GM18867 (cell line): Measurements from ENCODE around the gene SCCPDH.

Experiments
- ATAC-seq: cut with Tn5 transposase; IDR thresholded peaks from one replicate; pipeline ENCODE4 v1.9.1; 2021; ENCODE audit warnings: mild to moderate bottlenecking, moderate library complexity; ENCODE audit not compliant: unreplicated experiment

SCCPDH gene

DNA sequence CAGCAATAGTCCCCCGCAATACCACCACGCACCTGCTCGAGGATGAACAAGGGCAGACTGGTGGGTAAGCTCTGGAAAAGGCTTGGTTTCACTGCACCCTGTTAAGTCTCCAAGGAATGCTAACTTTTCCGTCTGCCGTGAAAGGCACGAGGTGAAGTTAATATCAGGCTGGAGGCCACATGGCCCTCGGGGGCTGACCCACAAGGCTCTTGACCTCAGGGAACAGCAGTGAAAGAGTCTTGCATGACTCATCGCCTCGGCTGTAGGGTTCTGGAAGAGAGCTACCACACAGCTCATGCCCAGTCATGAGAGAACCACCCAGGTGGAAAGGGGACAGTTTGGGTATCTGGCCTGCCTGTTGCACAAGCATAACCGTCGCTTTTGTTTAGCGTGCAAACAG lies 24.7 kb downstream of the SCCPDH start:
- no peak for ATAC-seq

DNA sequence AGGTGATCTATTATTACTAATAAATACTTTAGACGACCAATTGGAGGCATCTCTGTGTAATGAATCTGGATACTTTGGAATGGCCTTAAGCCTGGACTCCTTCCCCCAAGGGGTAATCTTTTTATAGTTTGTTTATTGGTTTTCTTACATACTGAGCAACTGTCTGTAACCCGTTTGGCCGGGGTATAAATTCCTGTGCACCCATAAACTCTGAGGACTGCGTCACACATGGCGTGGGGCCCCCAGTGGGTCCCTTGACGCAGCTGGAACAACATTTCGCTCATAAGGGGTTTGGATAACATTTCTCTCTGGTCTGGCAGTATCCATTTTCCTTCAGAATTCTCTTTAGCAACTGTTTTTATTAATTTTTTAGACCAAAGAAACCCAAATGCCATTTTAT lies 26.5 kb downstream of the SCCPDH start:
- no peak for ATAC-seq

DNA sequence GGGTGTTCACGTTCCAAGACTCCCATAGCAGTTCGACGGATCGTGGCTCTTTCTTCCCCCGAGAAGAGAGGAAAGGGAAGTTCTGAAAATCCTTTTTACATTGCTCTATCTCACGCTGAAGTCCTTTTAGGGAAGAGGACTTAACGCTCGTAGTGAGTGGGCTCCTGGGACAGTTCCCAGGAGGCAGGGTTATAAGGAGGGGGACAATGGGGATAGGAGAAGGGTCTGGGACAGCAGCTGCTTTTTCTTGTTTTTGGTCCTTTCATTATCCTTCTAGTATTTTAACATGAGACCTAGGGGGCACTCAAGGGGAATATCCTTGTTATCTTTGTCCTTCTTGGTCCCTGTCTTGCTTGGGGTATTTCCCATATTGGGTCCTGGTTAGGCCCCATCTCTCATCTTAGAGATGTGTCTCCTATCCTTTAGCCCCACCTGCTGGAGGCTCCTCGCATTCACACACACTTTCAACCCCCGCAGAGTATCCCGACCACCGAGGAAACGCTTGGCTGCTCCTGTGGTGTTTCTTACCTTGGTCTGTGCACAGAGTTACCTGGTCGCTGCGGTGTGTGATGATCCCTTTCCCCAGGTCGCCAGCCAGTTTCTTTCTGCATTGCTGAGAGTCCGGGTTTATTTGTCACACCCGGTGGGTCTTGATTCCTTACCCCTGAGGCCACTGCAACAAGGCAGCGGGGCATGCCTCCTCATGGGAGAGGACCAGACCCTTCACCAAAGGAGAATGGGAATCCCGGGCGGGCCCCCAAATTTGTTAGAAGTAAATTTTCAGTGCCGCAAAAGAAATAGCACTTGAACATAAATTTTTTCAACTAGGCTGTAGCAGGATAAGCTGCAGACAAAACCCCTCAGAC lies 29.7 kb downstream of the SCCPDH start:
- ATAC-seq = peak; percentile 98

- ATAC-seq = no peak
Measured at GRCh38 chr1:246755419-246755818, 31.2 kb downstream of the SCCPDH start.

DNA sequence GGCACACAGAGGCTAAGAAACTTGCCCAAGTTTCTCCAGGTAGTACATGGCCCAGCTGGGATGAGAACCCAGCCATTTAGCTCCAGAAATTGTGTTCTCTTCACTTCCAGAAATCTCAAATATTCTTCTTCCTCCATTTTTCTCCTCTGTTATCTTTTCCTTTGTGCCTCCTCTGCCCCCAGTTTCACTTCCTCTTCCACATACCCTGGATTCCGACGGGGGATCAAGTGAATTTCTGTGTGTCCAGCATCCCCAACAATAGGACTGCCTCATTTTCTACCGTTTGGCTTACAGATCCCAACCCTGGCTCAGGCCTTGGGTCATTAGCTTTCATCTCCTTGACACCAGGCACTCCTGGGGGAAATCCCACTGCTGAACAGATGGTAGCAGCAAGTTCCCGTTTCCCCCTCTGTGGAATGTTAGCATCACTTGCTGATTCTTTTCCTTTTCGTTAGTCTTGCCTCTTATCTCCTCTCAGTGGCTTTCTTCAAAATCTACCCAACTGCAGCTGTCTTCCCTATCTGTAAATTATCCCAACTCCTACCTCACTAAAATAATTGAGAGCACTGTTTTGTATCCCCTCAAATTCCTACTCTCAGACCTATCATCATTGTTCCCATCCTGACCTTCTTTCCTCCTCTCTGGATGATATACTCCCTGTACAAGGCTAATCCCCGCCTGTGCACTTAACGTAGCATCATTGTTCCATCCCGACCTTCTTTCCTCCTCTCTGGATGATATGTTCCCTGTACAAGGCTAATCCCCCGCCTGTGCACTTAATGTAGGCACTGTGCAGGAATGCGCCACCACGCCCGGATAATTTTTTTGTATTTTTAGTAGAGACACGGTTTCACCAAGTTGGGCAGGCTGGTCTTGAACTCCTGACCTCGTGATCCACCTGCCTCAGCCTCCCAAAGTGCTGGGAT lies 36.5 kb downstream of the SCCPDH start:
- no peak for ATAC-seq

DNA sequence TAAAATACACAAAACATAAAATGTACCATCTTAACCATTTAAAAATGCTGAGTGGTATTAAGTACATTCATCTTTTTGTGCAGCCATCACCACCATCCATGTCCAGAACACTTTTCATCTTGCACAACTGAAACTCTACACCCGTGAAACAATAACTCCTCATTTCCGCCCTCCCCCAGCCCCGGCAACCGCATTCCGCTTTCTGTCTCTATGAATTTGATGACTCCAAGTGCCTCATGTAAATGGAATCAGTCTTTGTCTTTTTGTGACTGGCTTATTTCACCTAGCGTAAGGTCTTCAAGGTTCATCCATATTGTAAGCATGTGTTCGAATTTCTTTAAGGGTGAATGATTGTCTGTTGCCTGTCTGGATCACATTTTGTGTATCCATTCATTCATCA lies 37.2 kb downstream of the SCCPDH start:
- no peak for ATAC-seq

DNA sequence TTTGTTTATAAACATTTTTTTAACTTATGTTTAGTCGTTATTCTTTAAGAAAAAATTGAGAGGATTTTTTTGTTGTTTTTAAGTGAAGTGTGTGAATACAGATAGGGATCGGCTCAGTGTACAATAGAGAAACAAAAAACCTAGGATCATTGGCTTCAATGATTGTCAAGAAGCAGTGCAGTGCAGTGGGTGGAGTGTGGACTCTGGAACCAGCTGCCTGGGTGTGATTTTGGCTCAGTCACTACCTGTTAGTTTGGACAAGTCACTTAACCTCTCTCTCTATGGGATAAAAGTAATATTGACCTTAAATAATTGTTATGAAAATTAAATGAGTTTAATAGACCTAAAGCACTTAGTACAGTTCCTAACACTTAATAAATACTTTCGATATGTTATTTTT lies 41.3 kb downstream of the SCCPDH start:
- ATAC-seq = no peak

- no peak for ATAC-seq
Measured at GRCh38 chr1:246768403-246769020, 44.3 kb downstream of the SCCPDH start.

DNA sequence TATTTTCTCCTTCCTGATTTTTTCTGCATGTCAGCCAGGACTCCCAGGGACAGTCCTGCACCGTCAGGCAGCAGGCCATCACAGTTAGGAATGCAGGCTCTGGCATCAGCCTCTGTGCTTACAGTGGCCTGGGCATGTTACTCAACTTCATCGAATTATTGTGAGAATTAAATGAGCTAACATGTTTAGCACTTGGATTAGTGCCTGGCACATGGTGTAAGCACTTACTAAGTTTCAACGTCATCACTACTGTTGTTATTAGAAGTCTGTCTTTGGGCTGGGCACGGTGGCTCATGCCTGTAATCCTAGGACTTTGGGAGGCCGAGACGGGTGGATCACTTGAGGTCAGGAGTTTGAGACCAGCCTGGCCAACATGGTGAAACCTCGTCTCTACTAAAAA lies 45.1 kb downstream of the SCCPDH start:
- ATAC-seq = no peak

- ATAC-seq = no peak
Measured at GRCh38 chr1:246771366-246771765, 47.2 kb downstream of the SCCPDH start.

DNA sequence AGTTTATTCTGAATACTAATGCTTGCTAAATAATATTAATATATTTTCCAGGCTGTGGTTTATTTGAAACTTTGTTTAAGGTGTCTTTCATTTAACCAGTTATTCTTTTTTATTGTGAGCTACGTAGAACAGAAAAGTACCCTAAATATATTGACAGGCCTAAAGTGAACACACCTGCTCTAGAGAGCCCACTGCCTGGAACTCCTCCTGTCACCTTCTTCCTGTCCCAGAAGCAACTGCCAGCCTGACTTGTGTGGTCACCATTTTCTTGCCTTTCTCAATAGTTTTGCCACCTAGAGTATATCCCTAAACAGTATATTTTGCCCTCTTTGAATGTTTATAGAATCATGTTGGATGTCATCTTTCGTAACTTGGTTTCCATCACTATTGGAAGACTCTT lies 48.5 kb downstream of the SCCPDH start:
- peak; percentile 20 for ATAC-seq

DNA sequence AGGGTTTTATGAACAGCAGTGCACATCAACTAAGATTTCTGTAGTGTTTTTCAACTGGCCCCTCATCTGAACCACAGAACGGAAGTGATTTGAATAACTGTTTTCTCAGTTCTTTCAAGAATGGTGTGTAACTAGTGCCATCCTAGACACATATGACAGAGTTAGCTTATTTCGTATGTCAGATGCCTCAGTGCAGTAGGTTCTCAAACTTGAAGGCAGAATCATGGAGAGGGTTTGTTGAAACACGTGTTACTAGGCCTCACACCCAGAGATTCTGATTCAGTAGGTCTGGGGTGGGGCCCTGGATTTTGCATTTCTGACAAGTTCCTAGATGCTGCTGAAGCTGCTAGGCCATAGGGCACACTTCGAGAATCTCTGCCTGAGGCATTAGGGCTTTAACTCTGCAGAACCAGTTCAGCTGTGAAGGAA lies 49.0 kb downstream of the SCCPDH start:
- peak; percentile 100 for ATAC-seq

- ATAC-seq = no peak
Measured at GRCh38 chr1:246775531-246776385, 51.5 kb downstream of the SCCPDH start.

- no peak for ATAC-seq
Measured at GRCh38 chr1:246776923-246777322, 52.7 kb downstream of the SCCPDH start.

- ATAC-seq = no peak
Measured at GRCh38 chr1:246778663-246779062, 54.5 kb downstream of the SCCPDH start.

DNA sequence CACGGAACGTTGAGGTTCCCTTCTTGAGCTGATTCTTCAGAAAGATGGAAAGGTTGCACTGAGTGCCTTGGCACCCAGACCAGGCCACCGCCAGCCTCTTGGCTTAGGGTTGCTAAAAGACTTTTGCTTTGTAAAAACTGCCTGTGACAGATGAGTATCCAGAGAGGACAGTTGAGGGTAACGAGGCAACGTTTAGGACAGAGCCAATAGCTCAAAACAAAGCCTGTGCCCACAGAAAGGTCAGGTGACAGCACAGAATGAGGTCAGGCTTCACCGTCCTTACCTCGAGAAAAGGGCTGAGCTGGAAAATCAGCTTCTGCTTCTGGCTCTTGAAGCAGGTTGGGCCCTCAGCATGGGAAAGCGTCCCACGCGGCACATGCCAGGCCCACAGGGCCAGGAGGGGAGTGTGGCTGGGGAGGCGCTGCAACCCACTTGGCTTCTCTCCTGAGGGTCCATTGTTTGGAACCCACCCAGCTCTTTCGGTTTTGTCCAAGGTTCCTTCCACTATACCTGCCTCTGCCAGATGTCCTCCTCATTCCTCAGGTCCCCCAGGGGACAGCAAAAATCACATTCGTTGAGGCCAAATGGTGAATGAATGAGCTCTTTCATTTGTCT lies 55.5 kb downstream of the SCCPDH start:
- no peak for ATAC-seq

GRCh38 chr1:246780264-246780663 lies 56.1 kb downstream of the SCCPDH start:
- no peak for ATAC-seq

GRCh38 chr1:246781212-246781611 lies 57.0 kb downstream of the SCCPDH start:
- ATAC-seq = no peak

GRCh38 chr1:246782120-246782900 lies 58.1 kb downstream of the SCCPDH start:
- ATAC-seq = no peak
